ENCODE results near the gene SULT4A1. TPM values are rescaled to one million over a fixed set of nuclear protein-coding genes. Genes with fewer than 3 reads are reported as not detected.

Gene SULT4A1
- polyA plus RNA-seq, 4 donors, result 1.6 to 5.7 (median 3.1) TPM

DNA sequence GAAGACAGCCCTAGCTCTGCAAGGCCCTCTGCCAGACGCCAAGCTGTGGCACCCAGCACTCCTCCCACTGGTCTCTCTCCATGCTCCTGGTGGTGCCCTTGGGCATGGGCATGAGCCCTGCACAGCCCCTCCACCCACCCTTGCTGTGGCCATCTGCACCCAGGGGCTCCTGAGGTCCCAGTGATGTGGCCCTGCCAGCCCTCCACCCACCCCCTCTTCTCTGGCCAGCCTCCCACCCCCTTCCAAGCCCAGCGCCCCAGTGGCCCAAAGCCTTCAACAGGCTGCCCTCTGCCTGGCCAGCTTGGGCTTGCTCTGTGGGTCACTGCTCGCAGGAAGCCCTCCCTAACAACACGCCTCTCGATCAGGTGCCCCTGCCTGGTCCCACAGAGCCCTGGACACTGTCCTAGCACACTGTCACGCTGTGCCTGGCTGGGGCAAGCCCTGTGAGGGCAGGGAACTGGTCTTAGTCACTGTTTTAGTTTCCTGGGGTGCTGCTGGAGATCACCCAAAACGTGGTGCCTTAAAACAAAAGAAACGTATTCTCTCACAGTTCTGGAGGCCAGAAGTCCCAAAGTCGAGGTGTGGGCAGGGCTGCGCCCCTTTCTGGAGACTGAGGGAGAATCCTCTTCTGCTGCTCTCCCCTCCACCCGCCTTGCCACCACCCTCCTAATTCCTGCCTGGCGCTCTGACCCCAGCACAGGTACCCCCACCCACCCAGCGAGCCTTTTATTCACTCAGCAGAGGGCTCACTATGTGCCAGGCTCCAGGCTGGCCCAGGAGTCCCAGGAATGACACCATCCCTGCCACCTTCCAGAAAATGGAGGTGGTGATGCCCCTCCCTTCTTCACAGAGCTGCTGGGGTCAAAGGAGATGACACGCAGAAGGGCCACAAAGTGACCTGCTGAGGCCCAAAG is 14.7 kb downstream of the SULT4A1 start:
- no peak for DNase-seq (ENCODE audit: low read depth in 4 of 4, low spot score in 2 of 4)

DNA sequence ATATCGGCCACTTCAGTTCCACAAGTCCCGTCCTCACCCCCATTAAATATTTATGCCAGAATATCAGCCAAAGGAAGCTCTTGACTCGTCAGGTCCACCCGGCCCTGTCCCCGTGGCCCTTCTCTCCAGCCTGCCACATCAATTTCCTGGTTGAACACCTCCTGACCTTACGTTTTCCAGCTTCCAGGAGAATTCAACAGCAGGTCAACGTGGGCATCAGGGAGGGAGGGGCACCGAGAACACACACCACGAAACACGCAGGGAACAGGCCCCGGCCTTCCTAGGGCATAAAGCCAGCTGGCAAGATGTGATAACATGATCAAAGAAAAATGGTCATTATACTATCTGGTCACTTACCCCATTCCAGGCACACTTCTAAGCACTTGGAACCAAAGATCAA is 15.3 kb downstream of the SULT4A1 start:
- no peak for DNase-seq (ENCODE audit: low read depth in 4 of 4, low spot score in 2 of 4)

GRCh38 chr22:43845981-43846380 is 16.3 kb downstream of the SULT4A1 start:
- DNase-seq (ENCODE audit: low read depth in 4 of 4, low spot score in 2 of 4), result no peak

- no peak for DNase-seq (ENCODE audit: low read depth in 4 of 4, low spot score in 2 of 4)
Observed at GRCh38 chr22:43844560-43845545, 17.5 kb downstream of the SULT4A1 start.

- DNase-seq (ENCODE audit: low read depth in 4 of 4, low spot score in 2 of 4), result no peak
Observed at GRCh38 chr22:43843783-43844530, 18.4 kb downstream of the SULT4A1 start.

DNA sequence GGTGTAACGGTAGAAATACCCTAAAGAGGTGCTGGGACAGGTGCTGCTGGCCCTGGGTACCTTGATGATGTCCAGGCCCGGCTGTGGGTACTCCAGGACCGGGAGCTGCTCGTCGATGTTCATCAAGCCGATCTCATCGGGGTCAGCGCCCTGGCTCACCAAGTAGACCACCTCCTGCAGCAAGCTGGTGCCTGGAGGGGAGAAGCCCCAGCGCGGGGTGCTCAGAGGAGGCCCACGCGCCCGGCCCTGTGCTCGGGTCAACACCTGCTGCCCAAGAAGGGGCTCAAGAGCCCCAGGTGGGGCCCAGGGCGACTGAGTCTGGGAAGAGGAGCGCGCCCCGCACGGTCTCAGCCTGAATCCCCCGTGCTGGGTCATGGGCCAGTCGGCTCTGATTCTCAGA is 20.6 kb downstream of the SULT4A1 start:
- no peak for DNase-seq (ENCODE audit: low read depth in 4 of 4, low spot score in 2 of 4)

DNA sequence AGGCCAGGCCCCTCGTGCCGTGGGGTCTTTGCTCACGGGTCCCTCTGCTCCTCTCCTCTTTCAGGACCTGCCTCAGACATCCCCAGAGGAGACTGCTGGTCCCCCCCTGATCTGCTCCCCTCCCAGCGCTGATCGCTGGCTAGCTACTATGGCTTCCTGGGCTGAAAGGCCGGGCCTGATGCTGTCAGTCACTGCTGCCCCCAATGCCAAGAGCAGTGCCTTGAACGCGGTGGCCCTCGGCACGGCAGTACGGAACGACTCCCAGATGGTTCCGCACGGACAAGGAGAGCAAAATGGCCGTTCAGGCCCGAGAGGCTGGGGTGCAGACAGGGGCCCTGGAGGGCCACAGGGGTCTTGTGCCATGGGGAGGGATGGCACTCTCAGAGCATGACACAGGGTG is 21.5 kb downstream of the SULT4A1 start:
- DNase-seq (ENCODE audit: low read depth in 4 of 4, low spot score in 2 of 4), result no peak

GRCh38 chr22:43840431-43840830 is 21.9 kb downstream of the SULT4A1 start:
- no peak for DNase-seq (ENCODE audit: low read depth in 4 of 4, low spot score in 2 of 4)

DNA sequence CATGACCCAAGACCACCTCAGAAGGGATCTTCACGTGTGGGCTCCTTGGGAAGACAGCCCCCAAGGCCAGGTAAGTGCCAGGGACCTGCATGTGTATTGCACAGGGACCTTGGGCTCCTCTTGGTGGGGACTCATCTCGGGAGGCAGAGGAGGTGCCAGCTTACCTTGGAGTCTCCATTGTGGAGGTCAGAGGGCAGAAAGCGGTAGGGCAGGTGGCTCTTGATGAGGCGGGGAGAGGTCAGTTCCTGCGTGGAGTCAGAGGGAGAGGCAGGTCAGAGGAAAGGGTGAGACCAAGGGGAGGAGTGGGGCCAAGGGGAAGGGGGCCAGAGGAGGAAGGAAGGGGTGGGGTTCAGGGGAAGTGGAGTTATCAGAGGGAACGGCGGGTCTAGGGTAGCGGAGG is 22.5 kb downstream of the SULT4A1 start:
- no peak for DNase-seq (ENCODE audit: low read depth in 4 of 4, low spot score in 2 of 4)

DNA sequence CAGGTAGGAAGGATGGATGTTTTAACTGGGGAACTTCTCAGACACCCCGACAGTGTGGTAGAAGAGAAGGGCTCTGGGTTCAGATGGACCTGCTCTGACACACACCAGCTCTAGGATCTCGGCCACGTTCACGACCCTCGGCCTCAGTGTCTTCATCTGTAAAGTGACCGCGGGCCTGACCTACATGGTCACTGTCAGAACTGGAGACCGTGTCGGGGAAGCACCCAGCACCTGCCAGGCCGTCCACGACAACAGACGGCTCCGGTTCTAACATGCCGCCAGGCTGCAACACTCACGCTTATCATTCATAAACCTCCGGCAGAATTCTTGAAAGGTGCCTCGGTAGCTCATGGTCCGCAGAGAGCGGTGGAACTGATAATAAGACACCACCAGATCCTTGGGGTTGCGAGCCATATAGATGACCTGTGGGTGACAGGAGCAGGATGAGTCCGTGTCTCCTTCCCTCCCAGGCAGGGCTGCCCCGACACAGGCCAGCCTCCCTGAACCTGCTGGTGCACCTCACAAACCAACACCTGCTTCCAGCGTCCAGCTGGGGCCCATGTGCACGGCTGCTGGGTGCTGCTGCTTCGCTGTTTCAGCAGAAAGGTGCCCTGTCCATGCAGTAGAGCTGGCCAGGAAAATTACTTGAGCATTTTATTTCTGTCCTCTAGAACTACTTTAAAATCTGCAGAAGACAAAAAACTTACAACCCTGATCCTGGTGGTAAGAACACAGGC is 23.6 kb downstream of the SULT4A1 start:
- no peak for DNase-seq (ENCODE audit: low read depth in 4 of 4, low spot score in 2 of 4)

DNA sequence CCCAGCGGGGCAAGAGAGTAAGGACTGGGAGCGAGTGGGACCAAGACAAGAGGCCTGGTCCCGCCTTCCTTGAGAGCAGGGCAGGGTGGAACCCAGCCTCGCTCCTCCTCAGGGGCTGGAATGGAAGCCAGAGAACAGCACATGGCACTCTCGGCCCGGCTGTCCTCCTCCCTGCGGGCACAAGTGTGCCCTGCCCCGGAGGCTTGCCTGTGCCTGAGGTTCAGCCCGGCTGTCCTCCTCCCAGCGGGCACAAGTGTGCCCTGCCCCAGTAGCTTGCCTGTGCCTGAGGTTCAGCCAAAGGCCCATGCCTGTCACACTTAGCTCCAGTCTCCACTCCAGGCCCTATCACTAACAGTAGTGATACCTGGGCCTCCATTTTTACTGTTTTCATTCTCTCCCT is 24.2 kb downstream of the SULT4A1 start:
- DNase-seq (ENCODE audit: low read depth in 4 of 4, low spot score in 2 of 4), result no peak

- no peak for DNase-seq (ENCODE audit: low read depth in 4 of 4, low spot score in 2 of 4)
Observed at GRCh38 chr22:43837666-43838065, 24.6 kb downstream of the SULT4A1 start.

DNA sequence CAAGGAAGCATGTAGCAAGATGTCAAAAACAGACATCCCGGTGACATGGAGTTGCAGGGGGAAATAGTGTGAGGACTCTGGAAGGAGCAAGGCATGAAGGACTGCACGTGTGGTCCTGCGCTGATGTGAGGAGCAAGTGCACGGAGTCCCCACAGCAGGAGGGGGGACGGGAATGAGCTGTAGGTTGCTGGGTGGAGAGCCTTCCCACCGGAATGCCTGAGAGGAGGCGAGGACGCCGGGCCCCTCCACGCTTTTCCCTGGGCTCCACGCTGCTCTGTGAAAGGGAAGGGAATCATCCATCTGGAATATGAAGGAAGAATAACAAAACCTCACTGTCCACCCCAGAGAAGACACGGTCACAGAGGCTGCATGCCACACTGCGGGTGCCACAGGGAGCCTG is 26.6 kb downstream of the SULT4A1 start:
- no peak for DNase-seq (ENCODE audit: low read depth in 4 of 4, low spot score in 2 of 4)

DNA sequence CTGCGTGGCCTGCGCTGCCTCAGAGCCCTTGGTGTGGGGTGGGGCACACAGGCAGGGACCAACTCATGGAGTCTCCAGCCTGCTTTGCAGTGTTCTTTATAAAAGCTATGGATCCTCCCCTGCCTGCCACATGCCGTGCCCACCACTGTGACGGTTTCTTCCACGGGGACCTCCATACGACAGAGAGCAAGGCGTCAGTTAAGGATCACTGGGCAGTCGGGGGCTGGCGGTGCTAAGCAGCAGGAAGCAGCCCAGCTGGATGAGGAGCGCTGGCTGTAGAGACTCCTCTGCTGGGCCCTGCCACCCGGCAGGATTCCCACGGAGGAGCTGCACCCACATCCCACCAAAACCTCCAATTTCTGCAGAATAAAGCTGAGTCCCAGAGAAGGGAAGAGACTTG is 27.1 kb downstream of the SULT4A1 start:
- peak in 1 of 4 donors; percentile 24 for DNase-seq (ENCODE audit: low read depth in 4 of 4, low spot score in 2 of 4)

GRCh38 chr22:43833286-43834240 is 28.8 kb downstream of the SULT4A1 start:
- DNase-seq (ENCODE audit: low read depth in 4 of 4, low spot score in 2 of 4), result no peak

- DNase-seq (ENCODE audit: low read depth in 4 of 4, low spot score in 2 of 4), result no peak
Observed at GRCh38 chr22:43832393-43833265, 29.7 kb downstream of the SULT4A1 start.

DNA sequence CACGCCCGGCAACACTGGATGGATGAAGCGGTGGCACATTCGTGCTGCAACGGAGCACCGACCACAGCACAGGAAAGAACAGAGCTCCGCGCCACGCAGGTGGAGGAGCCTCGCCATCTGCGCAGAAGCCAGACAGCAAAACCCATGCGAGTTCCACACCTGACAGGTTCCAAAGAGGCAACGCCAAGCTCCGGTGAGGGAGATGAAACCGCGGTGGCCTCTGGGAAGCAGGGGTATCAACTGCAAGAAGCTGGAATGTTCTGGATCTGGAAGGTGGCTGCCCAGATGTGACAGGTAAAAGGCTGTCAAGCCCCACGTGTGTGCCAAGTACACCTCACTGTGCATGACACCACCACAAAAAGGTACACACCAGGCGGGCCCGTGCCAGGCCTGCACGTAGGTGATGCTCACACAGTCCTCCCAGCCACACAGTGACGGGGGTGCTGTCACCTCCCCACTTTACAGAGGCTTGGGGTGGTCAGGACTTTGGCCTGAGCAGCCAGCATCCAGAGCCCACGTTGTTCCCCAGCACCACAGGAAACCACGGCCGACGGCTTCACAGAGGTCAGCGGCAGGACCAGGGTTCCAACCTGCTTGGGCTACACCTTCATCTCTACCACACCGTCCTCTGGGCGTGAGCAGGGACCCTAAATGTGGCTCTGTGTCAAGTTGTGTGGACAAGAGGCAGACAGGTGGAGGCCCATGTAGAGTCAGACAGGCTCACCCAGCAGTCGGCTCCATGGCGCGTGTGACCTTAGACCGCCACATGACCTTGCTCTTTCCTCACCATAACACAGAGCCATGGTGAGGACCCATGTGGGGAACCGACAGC is 30.5 kb downstream of the SULT4A1 start:
- no peak for DNase-seq (ENCODE audit: low read depth in 4 of 4, low spot score in 2 of 4)

All from left renal cortex interstitium (tissue), 4 donors.